Neural cell (in vitro differentiated cells): ENCODE data around the gene ATP1B2. TPM values are rescaled to one million over a fixed set of nuclear protein-coding genes. Genes with fewer than 3 reads are reported as not detected.
A peak's percentile ranks its signal among the peaks of the same experiment; 100 is the strongest.

ENCODE experiments used
- H2AFZ ChIP-seq: fragments of 200-600, 300-800 bp; sonication (generic), shearing (Covaris generic); 2 replicates; pipeline ENCODE4 v1.6.0; 2014; ENCODE audit warnings: low read depth, mild to moderate bottlenecking, antibody characterized with exemption, low read length, moderate library complexity
- H3F3A ChIP-seq: fragments of 200-600 bp; shearing (Covaris generic); 2 replicates; pipeline ENCODE4 v1.6.1; 2016; ENCODE audit warnings: mild to moderate bottlenecking, moderate library complexity, mixed read lengths, antibody characterized with exemption, low read length; ENCODE audit not compliant: insufficient read depth, poor library complexity, severe bottlenecking
- H3K27ac ChIP-seq: fragments of 200-600, 300-800 bp; sonication (generic), shearing (Covaris generic); 2 replicates; pipeline ENCODE4 v1.5.1; 2014; ENCODE audit warnings: mild to moderate bottlenecking, low read length, moderate library complexity
- H3K27me3 ChIP-seq: fragments of 300-800, 200-600 bp; sonication (generic), shearing (Covaris generic); 2 replicates; pipeline ENCODE4 v1.6.0; 2014; ENCODE audit warnings: mild to moderate bottlenecking, low read depth, low read length, moderate library complexity; ENCODE audit not compliant: insufficient read depth
- H3K36me3 ChIP-seq: fragments of 300-800, 200-600 bp; sonication (generic), shearing (Covaris generic); 2 replicates; pipeline ENCODE4 v1.5.1; 2014; ENCODE audit warnings: mild to moderate bottlenecking, antibody characterized with exemption, low read length, moderate library complexity; ENCODE audit not compliant: insufficient read depth
- H3K4me2 ChIP-seq: fragments of 300-800, 200-600 bp; sonication (generic), shearing (Covaris generic); 2 replicates; pipeline ENCODE4 v1.6.0; 2014; ENCODE audit warnings: mild to moderate bottlenecking, low read length
- H3K4me3 ChIP-seq: fragments of 300-800, 200-600 bp; sonication (generic), shearing (Covaris generic); 2 replicates; pipeline ENCODE4 v1.5.1; 2014; ENCODE audit warnings: mild to moderate bottlenecking, low read length, moderate library complexity
- H3K79me2 ChIP-seq: fragments of 200-600 bp; shearing (Covaris generic); replicated peaks from 2 replicates; pipeline ENCODE4 v1.6.0; 2014; ENCODE audit warnings: mild to moderate bottlenecking, low read length, moderate library complexity; ENCODE audit not compliant: insufficient read depth
- H3K9ac ChIP-seq: fragments of 300-800, 200-600 bp; sonication (generic), shearing (Covaris generic); 2 replicates; pipeline ENCODE4 v1.6.1; 2016; ENCODE audit warnings: mild to moderate bottlenecking, low read length, mixed read lengths
- H3K9me2 ChIP-seq: fragments of 200-600 bp; shearing (Covaris generic); 2 replicates; pipeline ENCODE4 v1.6.1; 2016; ENCODE audit warnings: mild to moderate bottlenecking, low read length, mixed read lengths; ENCODE audit not compliant: insufficient read depth
- H3K9me3 ChIP-seq: fragments of 200-600, 300-800 bp; sonication (generic), shearing (Covaris generic); 2 replicates; pipeline ENCODE4 v1.6.1; 2016; ENCODE audit warnings: mild to moderate bottlenecking, mixed run types, low read length, moderate library complexity, mixed read lengths
- H4K20me1 ChIP-seq: fragments of 200-600 bp; shearing (Covaris generic); 2 replicates; pipeline ENCODE4 v1.6.1; 2016; ENCODE audit warnings: mild to moderate bottlenecking, mixed run types; ENCODE audit not compliant: insufficient read depth
- CTCF ChIP-seq: fragments of 450-650 bp; IDR thresholded peaks from 2 replicates; pipeline ENCODE4 v1.5.1; 2014; ENCODE audit warnings: antibody characterized with exemption, mild to moderate bottlenecking, moderate library complexity; ENCODE audit not compliant: poor library complexity, severe bottlenecking
- EP300 ChIP-seq: fragments of 450-650 bp; conservative IDR thresholded peaks from 2 replicates; pipeline ENCODE4 v1.6.1; 2014; ENCODE audit warnings: antibody characterized with exemption, mild to moderate bottlenecking, moderate library complexity; ENCODE audit not compliant: poor library complexity, severe bottlenecking
- EZH2 ChIP-seq: fragments of 200-600, 300-800 bp; shearing (Covaris generic), sonication (generic); IDR thresholded peaks from 2 replicates; pipeline ENCODE4 v1.6.1; 2014; ENCODE audit warnings: antibody characterized with exemption, low read length, borderline replicate concordance, mild to moderate bottlenecking; ENCODE audit not compliant: insufficient read depth, poor library complexity, severe bottlenecking
- MXI1 ChIP-seq: fragments of 450-650 bp; conservative IDR thresholded peaks from 2 replicates; pipeline ENCODE4 v1.6.1; 2014; ENCODE audit warnings: antibody characterized with exemption, mild to moderate bottlenecking; ENCODE audit not compliant: poor library complexity, severe bottlenecking
- POLR2AphosphoS5 ChIP-seq: IDR thresholded peaks from 2 replicates; pipeline ENCODE4 v1.6.1; 2012
- RAD21 ChIP-seq: fragments of 450-650 bp; conservative IDR thresholded peaks from 2 replicates; pipeline ENCODE4 v1.6.1; 2014; ENCODE audit warnings: antibody characterized with exemption, mild to moderate bottlenecking, moderate library complexity
- REST ChIP-seq: IDR thresholded peaks from 2 replicates; pipeline ENCODE4 v1.6.1; 2012; ENCODE audit warnings: borderline replicate concordance
- SMC3 ChIP-seq: fragments of 450-650 bp; conservative IDR thresholded peaks from 2 replicates; pipeline ENCODE4 v1.6.1; 2014; ENCODE audit warnings: antibody characterized with exemption, mild to moderate bottlenecking, moderate library complexity; ENCODE audit not compliant: poor library complexity
- TAF1 ChIP-seq: IDR thresholded peaks from 2 replicates; pipeline ENCODE4 v1.6.1; 2012; ENCODE audit warnings: low read depth
- polyA plus RNA-seq: library from polyadenylated mRNA; depleted of rRNA; stranded (reverse); fragments of >200 nt; gene quantifications from 2 replicates; pipeline ENCODE4 v1.2.3, GENCODE V29; 2014

The ATP1B2 gene
- polyA plus RNA-seq, 1 donor from 2014 or later: 4.2 TPM

GRCh38 chr17:7612294-7612640 is 38.5 kb upstream of the ATP1B2 start:
- no peaks in the 10 kb centered on the region for H3K9me3 ChIP-seq
- H3K27me3 ChIP-seq: no peaks in the 10 kb centered on the region
- H3K36me3 ChIP-seq: no peaks in the 10 kb centered on the region
- no peak overlapping the region for H3K9ac ChIP-seq
- H3K9me2 ChIP-seq: no peaks in the 10 kb centered on the region
- no peak overlapping the region for H3K27ac ChIP-seq
- TF ChIP-seq RAD21 (no peak), SMC3 (no peak), CTCF (no peak), EZH2 (no peak), TAF1 (no peak), EP300 (no peak), REST (no peak), POLR2AphosphoS5 (no peak), MXI1 (no peak)
- peaks cover 60% of the 10 kb centered on the region for H3K79me2 ChIP-seq
- peak overlapping the region; percentile 96 for H3K4me3 ChIP-seq
- no peaks in the 10 kb centered on the region for H4K20me1 ChIP-seq
- no peaks in the 10 kb centered on the region for H3F3A ChIP-seq
- H3K4me2 ChIP-seq: peak overlapping the region; percentile 9
- H2AFZ ChIP-seq: no peak overlapping the region

GRCh38 chr17:7613769-7614424 is 36.8 kb upstream of the ATP1B2 start:
- Histone ChIP-seq H3K27me3 (no peaks in the 10 kb centered on the region), H3K9ac (peak overlapping the region; percentile 94), H3K79me2 (peaks cover 51% of the 10 kb centered on the region), H4K20me1 (no peaks in the 10 kb centered on the region), H3K4me2 (peak overlapping the region; percentile 87), H3K9me2 (no peaks in the 10 kb centered on the region), H3F3A (no peaks in the 10 kb centered on the region), H3K4me3 (peak overlapping the region; percentile 96), H3K27ac (peak overlapping the region; percentile 82), H3K9me3 (no peaks in the 10 kb centered on the region), H2AFZ (no peak overlapping the region), H3K36me3 (no peaks in the 10 kb centered on the region)
- TF ChIP-seq POLR2AphosphoS5 (no peak), TAF1 (no peak), MXI1 (peak; percentile 19), EP300 (no peak), EZH2 (no peak), RAD21 (no peak)
